NB4 (cell line): ENCODE data around the gene SYT8.

Experiments
- CTCF ChIP-seq: IDR thresholded peaks from one replicate; pipeline ENCODE4 v1.5.1; 2012; ENCODE audit warnings: low read depth, low read length
- POLR2A ChIP-seq: IDR thresholded peaks from 2 replicates; pipeline ENCODE4 v1.6.1; 2011; ENCODE audit warnings: mild to moderate bottlenecking; ENCODE audit not compliant: insufficient read length; ENCODE audit errors: extremely low read depth

- TF ChIP-seq POLR2A (no peak), CTCF (no peak)
Observed at GRCh38 chr11:1872267-1872985, 37.6 kb downstream of the SYT8 start.
